HG02678 (cell line): ENCODE results near the gene RETREG1.
"Not testable (repeated sequence)": the region's sequence is repeated elsewhere in the genome, so short reads cannot be mapped to it uniquely, and the experiment has no call there.

Experiments
- ATAC-seq: cut with Tn5 transposase; IDR thresholded peaks from one replicate; pipeline ENCODE4 v1.9.1; 2021; ENCODE audit warnings: mild to moderate bottlenecking, moderate library complexity; ENCODE audit not compliant: unreplicated experiment

Gene RETREG1, protein sequence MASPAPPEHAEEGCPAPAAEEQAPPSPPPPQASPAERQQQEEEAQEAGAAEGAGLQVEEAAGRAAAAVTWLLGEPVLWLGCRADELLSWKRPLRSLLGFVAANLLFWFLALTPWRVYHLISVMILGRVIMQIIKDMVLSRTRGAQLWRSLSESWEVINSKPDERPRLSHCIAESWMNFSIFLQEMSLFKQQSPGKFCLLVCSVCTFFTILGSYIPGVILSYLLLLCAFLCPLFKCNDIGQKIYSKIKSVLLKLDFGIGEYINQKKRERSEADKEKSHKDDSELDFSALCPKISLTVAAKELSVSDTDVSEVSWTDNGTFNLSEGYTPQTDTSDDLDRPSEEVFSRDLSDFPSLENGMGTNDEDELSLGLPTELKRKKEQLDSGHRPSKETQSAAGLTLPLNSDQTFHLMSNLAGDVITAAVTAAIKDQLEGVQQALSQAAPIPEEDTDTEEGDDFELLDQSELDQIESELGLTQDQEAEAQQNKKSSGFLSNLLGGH

DNA sequence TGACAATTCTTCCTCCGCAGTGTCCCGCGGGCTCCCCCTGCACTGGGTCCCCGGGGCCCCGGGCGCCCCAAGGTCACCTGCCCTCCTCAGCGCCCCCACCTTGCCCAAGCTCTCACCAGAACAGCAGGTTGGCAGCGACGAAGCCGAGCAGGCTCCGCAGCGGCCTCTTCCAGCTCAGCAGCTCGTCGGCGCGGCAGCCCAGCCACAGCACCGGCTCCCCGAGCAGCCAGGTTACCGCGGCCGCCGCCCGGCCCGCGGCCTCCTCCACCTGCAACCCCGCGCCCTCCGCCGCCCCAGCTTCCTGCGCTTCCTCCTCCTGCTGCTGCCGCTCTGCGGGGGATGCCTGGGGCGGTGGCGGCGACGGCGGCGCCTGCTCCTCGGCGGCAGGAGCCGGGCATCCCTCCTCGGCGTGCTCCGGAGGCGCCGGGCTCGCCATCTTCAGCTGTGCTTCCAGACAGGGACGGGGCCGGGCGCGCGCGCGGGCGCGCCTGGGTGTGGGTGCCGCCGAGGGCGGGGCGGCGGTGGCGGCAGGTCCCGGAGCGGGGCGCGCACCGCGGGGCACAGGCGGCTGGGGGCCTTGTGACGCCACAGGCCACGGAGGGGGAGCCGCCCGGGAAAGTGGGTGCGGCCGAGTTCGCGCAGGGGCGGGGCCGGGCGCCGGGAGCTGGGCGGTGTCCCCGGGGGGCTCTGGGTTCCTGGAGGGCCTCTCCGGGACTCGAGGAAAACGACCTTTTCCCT, at the start of gene RETREG1:
RETREG1 (minus strand) TSS at position 462 of the 738 bp plus-strand sequence; CDS start at position 436, 26 bp downstream.
- ATAC-seq: peak; percentile 68

DNA sequence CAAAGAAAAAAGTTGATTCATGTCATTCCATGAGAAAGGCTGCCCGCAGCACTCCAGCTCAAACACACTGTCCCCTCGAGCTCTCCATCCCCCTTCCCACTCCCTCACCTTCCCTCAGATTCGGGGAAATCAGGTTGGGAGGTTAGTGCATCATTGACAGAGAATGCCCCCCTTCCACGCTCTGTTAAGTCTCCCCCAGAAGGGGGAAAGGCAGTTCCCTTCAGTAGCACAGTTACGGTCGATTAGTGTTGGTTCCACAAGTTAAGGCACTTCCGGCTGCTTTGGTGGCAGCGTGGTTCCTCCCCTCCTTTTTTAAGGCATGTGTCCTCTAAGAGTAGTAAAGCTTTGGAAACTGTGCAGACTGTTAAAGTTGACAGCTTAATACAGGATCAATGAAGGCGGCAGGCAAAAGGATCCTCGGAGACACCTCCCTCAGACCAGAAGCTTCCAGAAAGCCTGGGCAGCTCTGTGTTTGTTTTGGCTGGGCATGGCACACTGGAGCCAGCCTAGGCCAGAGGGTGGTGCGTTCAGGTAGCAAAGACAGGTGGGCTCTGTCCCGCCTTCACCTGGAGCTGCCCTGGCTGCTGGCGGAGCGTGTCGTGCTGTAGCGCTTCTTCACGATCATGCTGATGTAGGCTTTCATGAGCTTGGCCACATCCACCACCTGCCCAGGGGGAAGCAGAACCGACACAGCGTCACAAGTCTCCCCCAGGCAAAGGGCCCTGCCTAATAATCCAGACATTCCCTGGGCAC, 49.5 kb upstream of the RETREG1 start:
- no peak for ATAC-seq

GRCh38 chr5:16665601-16666000, 48.8 kb upstream of the RETREG1 start:
- ATAC-seq: no peak

- no peak for ATAC-seq
These were observed 47.6 kb upstream of the RETREG1 start for GRCh38 chr5:16664368-16664767.

GRCh38 chr5:16663840-16664239, 47.0 kb upstream of the RETREG1 start:
- ATAC-seq: no peak

DNA sequence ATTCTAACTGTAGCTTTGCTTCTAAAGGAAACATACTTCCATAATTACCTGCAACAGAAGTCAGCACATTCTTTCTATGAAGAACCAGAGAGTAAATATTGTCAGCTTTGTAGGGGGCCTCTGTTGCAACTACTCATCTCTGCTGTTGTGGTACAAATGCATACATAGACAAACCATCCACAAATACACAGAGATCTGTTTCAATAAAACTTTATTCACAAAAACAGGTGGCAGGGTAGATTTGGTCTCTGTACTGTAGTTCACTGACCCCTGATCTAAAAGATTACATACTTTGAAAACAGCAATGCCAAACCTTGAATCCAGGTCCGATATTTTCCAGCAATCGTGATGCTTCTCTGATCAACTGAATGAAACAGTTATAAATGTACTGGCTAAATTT, 44.9 kb upstream of the RETREG1 start:
- no peak for ATAC-seq

- no peak for ATAC-seq
These were observed 44.2 kb upstream of the RETREG1 start for GRCh38 chr5:16660982-16661381.

DNA sequence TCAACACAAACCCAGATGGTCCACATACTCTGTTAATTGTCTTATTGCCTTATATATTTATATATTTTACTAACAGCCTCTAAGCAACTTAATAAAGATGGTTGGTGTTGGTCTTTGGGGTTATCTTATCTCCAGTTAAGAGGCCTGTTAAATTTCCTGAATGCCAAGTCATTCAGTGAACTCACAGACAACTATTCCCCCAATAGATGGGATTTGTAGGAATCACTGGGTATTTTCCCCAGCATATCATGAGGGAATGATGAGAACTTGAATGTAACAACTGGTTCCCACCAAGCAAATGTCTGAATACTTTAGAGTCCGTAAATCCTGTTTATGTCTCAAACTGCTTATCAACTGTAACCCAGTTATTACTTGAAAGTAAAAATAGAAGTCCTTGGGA, 42.7 kb upstream of the RETREG1 start:
- no peak for ATAC-seq

DNA sequence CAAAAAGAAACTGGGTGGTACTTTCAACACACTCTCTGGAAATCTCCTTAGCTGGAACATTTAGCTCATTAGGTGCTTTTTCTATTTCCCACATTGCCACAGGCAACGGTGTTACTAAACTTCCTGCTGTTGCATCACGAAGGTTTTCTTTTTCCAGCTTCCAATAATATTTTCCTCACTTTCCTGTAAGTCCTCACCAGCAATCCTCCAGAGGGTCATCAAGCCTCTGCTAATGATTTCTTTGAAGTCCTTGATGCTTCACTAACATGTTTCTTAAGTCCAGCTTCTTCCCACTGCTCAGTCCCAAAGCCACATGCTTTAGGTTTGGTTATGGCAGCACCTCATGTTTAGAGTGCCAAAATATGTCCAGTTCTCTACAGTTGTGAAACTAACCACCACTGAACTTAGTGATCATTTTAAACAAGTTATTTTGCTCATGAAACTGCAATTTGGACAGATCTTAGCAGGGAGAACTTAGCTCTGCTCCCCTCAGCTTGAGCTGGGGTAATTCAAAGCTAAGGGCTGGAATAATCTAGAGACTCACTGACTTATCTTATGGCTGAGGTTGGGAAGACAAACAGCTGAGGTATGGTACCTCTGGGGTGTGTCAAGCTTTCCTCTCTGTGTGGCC, 39.9 kb upstream of the RETREG1 start:
- no peak for ATAC-seq

DNA sequence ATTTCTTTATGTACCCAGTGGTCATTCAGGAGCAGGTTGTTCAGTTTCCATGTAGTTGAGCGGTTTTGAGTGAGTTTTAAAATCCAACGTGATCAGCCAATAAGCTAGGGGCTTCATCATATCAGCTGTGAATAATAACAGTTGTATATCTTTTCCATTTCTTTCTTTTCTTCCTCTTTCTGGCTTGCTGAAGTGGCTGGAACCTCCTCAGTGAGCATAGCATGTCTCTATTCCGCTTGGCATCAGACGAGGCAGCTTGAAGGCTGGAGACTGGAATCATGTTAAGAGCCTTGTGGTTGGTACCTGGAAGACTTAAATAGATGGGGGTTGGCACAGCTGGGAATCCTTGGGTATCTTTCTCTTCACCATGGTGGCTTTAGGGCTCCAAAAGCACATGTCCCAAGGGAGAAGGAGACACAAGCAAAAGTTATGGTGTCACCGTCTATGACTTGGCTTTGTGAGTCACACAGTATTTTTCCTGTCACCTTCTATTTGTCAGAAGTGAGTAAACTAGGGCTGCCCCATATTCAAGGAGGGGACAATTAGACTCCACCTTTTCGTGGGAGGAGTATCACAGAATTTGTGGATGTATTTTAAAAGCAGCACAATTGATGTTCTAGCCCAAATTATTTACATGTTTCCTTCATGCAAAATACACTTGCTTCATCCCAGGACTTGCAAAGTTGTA, 38.0 kb upstream of the RETREG1 start:
- ATAC-seq: no peak

DNA sequence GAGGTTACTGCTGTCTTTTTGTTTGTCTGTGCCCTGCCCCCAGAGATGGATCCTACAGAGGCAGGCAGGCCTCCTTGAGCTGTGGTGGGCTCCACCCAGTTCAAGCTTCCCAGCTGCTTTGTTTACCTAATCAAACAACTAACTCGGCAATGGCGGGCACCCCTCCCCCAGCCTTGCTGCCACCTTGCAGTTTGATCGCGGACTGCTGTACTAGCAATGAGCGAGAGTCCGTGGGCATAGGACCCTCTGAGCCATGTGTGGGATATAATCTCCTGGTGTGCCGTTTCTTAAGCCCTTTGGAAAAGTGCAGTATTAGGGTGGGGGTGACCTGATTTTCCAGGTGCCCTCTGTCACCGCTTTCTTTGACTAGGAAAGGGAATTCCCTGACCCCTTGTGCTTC, 31.9 kb upstream of the RETREG1 start:
- ATAC-seq: not testable (repeated sequence)

GRCh38 chr5:16644301-16644889, 27.6 kb upstream of the RETREG1 start:
- no peak for ATAC-seq

- no peak for ATAC-seq
These were observed 26.1 kb upstream of the RETREG1 start for GRCh38 chr5:16642867-16643266.

DNA sequence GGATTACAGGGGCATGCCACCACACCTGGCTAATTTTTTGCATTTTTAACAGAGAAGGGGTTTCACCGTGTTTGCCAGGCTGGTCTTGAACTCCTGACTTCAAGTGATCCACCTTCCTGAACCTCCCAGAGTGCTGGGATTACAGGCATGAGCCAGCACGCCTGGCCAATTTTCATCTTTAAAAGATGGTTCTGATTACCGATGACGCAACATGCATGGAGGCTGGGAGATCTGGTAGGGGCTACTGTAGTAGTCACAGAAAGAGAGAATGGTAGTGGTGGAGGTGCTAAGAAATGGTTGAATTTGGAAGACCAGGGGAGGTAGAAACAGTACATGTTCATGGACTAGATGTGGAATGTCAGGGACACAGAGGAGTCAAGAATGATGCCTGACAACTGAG, 22.4 kb upstream of the RETREG1 start:
- ATAC-seq: no peak

DNA sequence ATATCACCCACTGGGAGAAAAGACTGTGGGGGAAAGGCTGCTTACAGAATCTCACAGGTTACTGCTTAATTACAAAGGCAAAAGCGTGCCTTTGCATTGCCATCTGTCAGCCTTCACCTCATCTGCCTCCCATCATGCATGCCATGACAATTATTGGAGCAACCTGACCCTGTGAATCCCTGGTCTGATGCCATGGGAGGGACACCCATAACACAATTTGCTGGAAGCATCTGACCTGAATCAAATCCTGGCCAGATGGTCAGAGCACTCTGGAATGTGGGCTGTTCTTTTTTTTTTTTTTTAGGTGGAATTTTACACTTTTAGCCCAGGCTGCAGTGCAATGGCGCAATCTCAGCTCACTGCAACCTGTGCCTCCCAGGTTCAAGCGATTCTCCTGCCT, 11.6 kb upstream of the RETREG1 start:
- ATAC-seq: no peak

DNA sequence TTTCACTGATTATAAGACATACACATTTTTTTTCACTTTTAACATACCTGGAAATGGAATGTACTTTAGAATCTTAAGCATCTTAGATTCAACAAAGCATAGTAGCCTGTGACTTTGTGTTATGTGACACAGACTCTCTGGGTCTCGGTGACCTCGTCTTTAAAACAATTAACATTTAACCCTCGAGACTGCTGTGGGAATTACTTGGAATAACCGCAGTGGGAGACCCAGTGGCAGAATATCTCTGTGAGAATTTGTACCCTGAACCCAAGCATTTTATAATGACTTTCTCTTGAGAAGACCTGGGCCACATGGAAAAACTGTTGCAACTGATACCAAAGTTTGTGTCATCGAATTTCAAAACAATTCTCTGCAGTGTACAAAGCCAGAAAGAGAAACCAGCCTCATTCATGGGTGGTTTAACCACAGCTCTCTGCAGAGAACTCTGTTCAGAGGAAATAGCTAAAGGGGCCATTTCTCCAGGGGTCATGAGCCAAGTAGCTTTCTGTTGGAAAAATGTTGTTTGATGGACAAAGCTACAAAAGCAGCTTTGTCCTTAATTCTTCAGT, 10.0 kb upstream of the RETREG1 start:
- ATAC-seq: no peak

GRCh38 chr5:16625096-16625495, 8.3 kb upstream of the RETREG1 start:
- ATAC-seq: no peak

DNA sequence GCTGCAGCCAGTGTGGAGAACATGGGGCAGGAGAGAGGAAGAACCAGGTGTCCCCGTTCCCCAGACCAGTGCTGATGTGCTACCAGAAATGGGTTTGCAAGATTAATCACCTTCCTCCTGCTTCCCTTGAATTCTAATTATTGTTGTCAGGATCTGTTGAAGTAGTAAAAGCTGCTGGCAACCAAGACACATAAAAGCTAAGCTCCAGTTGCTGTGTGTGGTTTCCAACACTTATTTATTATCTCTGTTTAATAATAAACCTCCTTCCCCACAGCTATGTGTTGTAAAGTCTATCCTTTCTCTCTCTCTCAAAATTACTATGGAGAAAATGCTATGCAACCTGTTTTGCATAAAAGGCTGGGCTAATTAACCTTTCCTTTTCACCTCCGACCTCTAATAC, 2.3 kb upstream of the RETREG1 start:
- ATAC-seq: no peak

DNA sequence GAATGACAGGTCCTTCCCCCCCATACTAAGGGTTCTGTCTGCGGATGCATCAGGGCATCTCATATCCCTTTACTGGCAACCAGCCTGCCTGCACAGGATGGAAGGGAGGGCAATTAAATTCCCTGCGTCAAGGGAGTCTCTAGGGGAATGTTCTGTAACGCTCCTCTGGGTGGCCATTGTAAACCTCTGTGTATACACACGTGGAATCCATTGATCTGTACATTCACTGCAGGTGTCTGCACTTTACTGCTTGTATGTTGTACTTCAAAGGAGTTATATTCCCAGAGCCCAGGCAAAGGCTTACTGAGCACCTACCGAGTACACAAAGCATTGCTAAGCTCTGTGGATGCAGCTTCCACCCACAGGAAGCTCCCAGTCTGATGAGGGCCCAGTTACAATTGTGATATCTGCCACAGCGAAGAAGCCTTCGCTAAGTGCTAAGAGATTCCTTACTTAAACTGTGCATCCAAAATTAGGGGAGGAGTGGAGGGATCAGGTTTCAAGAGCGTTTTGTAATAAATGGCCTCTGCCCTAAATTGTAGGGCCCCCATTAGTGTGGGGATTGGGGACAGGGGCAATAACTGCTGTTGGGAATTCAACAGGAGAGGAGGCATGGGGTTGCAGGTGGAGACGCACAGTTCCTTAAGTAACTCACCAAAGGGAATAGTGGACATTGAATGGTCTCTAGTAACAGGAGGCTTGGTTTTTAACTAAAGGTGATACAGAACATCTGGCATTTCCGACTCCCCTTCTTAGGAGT, 1.5 kb upstream of the RETREG1 start:
- ATAC-seq: no peak
